Trophoblast cell (in vitro differentiated cells and primary cell): ENCODE data around the gene CAMK2B.

ENCODE experiments used
- DNase-seq, 2 donors: peaks; one replicate each; pipeline ENCODE4 v3.0.0-alpha.2; 2016
- H2AFZ ChIP-seq: 2 replicates; pipeline ENCODE4 v1.6.1; 2013; ENCODE audit warnings: low read length, moderate library complexity, mild to moderate bottlenecking; ENCODE audit not compliant: insufficient read depth, poor library complexity
- H2AK5ac ChIP-seq: 2 replicates; pipeline ENCODE4 v1.6.1; 2013; ENCODE audit warnings: mild to moderate bottlenecking, low read length
- H2BK120ac ChIP-seq: 2 replicates; pipeline ENCODE4 v1.6.1; 2013; ENCODE audit warnings: low read length, mild to moderate bottlenecking, moderate library complexity; ENCODE audit not compliant: insufficient read depth, poor library complexity
- H2BK12ac ChIP-seq: 2 replicates; pipeline ENCODE4 v1.6.1; 2013; ENCODE audit warnings: mild to moderate bottlenecking, low read length, moderate library complexity
- H2BK5ac ChIP-seq: 2 replicates; pipeline ENCODE4 v1.6.1; 2013; ENCODE audit warnings: low read length, low read depth, moderate library complexity, mild to moderate bottlenecking; ENCODE audit not compliant: poor library complexity
- H3K14ac ChIP-seq: 2 replicates; pipeline ENCODE4 v1.6.1; 2013; ENCODE audit warnings: mild to moderate bottlenecking, low read length
- H3K18ac ChIP-seq: 2 replicates; pipeline ENCODE4 v1.6.1; 2013; ENCODE audit warnings: mild to moderate bottlenecking, low read length
- H3K23ac ChIP-seq: 2 replicates; pipeline ENCODE4 v1.6.1; 2013; ENCODE audit warnings: low read length
- H3K27ac ChIP-seq: 2 replicates; pipeline ENCODE4 v1.5.1; 2013; ENCODE audit warnings: low read depth, mild to moderate bottlenecking, inconsistent platforms, low read length, moderate library complexity
- H3K27me3 ChIP-seq: 2 replicates; pipeline ENCODE4 v1.6.1; 2013; ENCODE audit warnings: inconsistent platforms, mild to moderate bottlenecking, low read length, moderate library complexity; ENCODE audit not compliant: insufficient read depth
- H3K36me3 ChIP-seq, 2 experiments: 1 replicate in 1 of 2; 2 replicates in 1 of 2; pipeline ENCODE4 v1.6.1; 2013; ENCODE audit warnings: low read length in 2 of 2, mild to moderate bottlenecking in 2 of 2, moderate library complexity in 1 of 2; ENCODE audit not compliant: insufficient read depth in 2 of 2, control insufficient read depth in 1 of 2
- H3K4ac ChIP-seq: 2 replicates; pipeline ENCODE4 v1.6.1; 2013; ENCODE audit warnings: low read depth, mild to moderate bottlenecking, low read length, moderate library complexity
- H3K4me1 ChIP-seq, 2 experiments: 1 replicate in 1 of 2; 2 replicates in 1 of 2; pipeline ENCODE4 v1.6.1; 2013; ENCODE audit warnings: low read length in 2 of 2, mild to moderate bottlenecking in 2 of 2, moderate library complexity in 1 of 2; ENCODE audit not compliant: insufficient read depth in 2 of 2, control insufficient read depth in 1 of 2
- H3K4me2 ChIP-seq: 2 replicates; pipeline ENCODE4 v1.6.1; 2013; ENCODE audit warnings: inconsistent platforms, mild to moderate bottlenecking, low read length, moderate library complexity
- H3K4me3 ChIP-seq: 2 replicates; pipeline ENCODE4 v1.5.1; 2013; ENCODE audit warnings: mild to moderate bottlenecking, low read depth, low read length, inconsistent platforms
- H3K79me1 ChIP-seq: one replicate; pipeline ENCODE4 v1.6.1; 2013; ENCODE audit warnings: low read length
- H3K79me2 ChIP-seq: 2 replicates; pipeline ENCODE4 v1.6.1; 2013; ENCODE audit warnings: low read length, mild to moderate bottlenecking; ENCODE audit not compliant: control insufficient read depth, insufficient read depth, poor library complexity
- H3K9ac ChIP-seq: 2 replicates; pipeline ENCODE4 v1.6.1; 2013; ENCODE audit warnings: mild to moderate bottlenecking, low read length
- H3K9me3 ChIP-seq: 2 replicates; pipeline ENCODE4 v1.6.1; 2013; ENCODE audit warnings: low read depth, mild to moderate bottlenecking, control low read depth, inconsistent platforms, low read length; ENCODE audit not compliant: insufficient read depth
- H4K12ac ChIP-seq: 2 replicates; pipeline ENCODE4 v1.6.1; 2013; ENCODE audit warnings: low read depth, mild to moderate bottlenecking, low read length, moderate library complexity
- H4K8ac ChIP-seq: 2 replicates; pipeline ENCODE4 v1.6.1; 2013; ENCODE audit warnings: low read depth, mild to moderate bottlenecking, low read length, moderate library complexity
- H4K91ac ChIP-seq: one replicate; pipeline ENCODE4 v1.6.1; 2013; ENCODE audit warnings: low read depth, mild to moderate bottlenecking, low read length, moderate library complexity
- WGBS: extraction: QIAGEN DNeasy Blood & Tissue Kit; methylation state at CpG from one replicate; pipeline ENCODE4 v1.1.7; 2013; ENCODE audit warnings: missing lambda C conversion rate; ENCODE audit not compliant: insufficient read length, insufficient coverage; ENCODE audit errors: extremely low coverage; 5-methylcytosine and 5-hydroxymethylcytosine counted together

Gene CAMK2B

GRCh38 chr7:44280993-44281721, 44.2 kb downstream of the CAMK2B start:
- H3K79me1 ChIP-seq: no peaks in the 10 kb centered on the region
- H3K23ac ChIP-seq: no peak overlapping the region
- no peak overlapping the region for H4K91ac ChIP-seq
- H3K4me3 ChIP-seq: no peak overlapping the region
- H3K9me3 ChIP-seq: peaks cover 2% of the 10 kb centered on the region
- H3K27me3 ChIP-seq: no peaks in the 10 kb centered on the region
- H3K4me2 ChIP-seq: no peak overlapping the region
- no peak overlapping the region for H3K9ac ChIP-seq
- no peak overlapping the region for H4K12ac ChIP-seq
- H3K4me1 ChIP-seq: no peaks in the 10 kb centered on the region
- H2BK12ac ChIP-seq: no peak overlapping the region
- H3K27ac ChIP-seq: no peak overlapping the region
- no peak overlapping the region for H3K14ac ChIP-seq
- no CpG with 5 or more reads among the region's 20 CpGs for WGBS
- H2BK120ac ChIP-seq: no peak overlapping the region
- H2BK5ac ChIP-seq: no peak overlapping the region
- H3K79me2 ChIP-seq: no peaks in the 10 kb centered on the region
- no peak overlapping the region for H4K8ac ChIP-seq
- H3K4ac ChIP-seq: no peak overlapping the region
- no peak overlapping the region for H3K18ac ChIP-seq
- no peaks in the 10 kb centered on the region for H3K36me3 ChIP-seq
- no peak overlapping the region for H2AK5ac ChIP-seq
- H2AFZ ChIP-seq: no peak overlapping the region
- no peak for DNase-seq

DNA sequence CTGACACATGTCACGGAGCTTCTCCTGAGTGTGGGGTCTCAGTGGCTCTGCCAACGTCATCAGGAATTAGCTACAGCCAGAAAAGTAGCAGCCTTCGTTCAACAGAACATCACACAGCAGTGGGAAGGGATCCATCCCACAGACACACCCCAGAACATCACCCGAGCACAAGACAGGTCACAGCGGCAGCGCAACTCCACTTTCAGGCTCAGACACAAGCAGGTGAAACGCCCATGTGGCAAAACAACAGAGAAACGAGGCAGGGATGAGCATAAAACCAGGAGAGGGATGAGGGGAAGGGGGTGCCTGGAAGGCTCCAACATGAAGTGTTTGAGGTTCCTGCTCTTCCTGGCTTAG, 44.8 kb downstream of the CAMK2B start:
- no peak overlapping the region for H2BK5ac ChIP-seq
- H3K36me3 ChIP-seq: no peaks in the 10 kb centered on the region
- no peaks in the 10 kb centered on the region for H3K27me3 ChIP-seq
- no peak overlapping the region for H3K4me2 ChIP-seq
- peaks cover 2% of the 10 kb centered on the region for H3K9me3 ChIP-seq
- no peak overlapping the region for H4K91ac ChIP-seq
- no peak overlapping the region for H4K8ac ChIP-seq
- no peak overlapping the region for H3K14ac ChIP-seq
- H3K27ac ChIP-seq: no peak overlapping the region
- H3K79me2 ChIP-seq: no peaks in the 10 kb centered on the region
- H2AFZ ChIP-seq: no peak overlapping the region
- H3K18ac ChIP-seq: no peak overlapping the region
- H3K79me1 ChIP-seq: no peaks in the 10 kb centered on the region
- H3K4me1 ChIP-seq: no peaks in the 10 kb centered on the region
- H3K9ac ChIP-seq: no peak overlapping the region
- no peak overlapping the region for H3K23ac ChIP-seq
- H2BK120ac ChIP-seq: no peak overlapping the region
- H2AK5ac ChIP-seq: no peak overlapping the region
- no peak overlapping the region for H3K4ac ChIP-seq
- H3K4me3 ChIP-seq: no peak overlapping the region
- H4K12ac ChIP-seq: no peak overlapping the region
- H2BK12ac ChIP-seq: no peak overlapping the region
- no CpG with 5 or more reads among the region's 8 CpGs for WGBS
- no peak for DNase-seq

DNA sequence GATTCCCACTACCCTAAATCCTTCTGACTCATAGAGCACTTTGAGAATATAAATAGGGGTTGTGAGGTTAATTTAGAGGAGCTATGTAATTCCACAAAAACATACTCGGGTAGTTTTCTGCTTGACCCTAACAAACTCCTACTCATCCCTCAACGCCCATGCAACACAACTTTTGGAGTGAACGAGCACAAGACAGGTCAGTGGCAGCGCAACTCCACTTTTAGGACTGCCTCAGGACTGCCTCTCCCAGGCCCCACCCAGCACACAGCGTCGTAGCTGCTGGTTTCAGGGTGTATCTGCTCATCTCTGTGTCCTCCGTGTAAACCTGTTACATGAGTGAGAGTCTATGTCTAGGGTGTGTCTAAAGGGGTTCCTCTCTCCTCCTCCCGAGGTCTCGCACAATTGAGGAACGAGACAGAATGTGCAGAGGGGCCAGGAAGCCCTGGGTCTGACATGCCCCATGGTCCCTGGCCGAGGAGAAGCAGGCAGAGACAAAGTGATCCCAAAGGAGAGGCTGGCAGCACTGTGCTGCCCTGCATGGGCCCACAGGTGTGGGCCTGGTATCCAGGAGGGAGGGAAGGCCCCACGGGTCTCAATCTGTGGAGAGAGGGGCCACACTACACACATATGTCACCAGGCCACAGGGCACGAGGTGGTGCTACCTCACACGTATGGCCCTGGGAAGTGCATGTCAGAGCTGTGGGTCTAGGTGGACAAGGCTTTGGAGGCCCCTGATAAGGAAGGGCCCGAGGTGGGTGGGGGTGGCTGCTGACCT, 45.5 kb downstream of the CAMK2B start:
- no peak overlapping the region for H3K4me3 ChIP-seq
- no peak overlapping the region for H3K9ac ChIP-seq

GRCh38 chr7:44279286-44279685, 46.1 kb downstream of the CAMK2B start:
- Histone ChIP-seq H4K91ac (no peak overlapping the region), H4K8ac (no peak overlapping the region), H3K14ac (no peak overlapping the region), H2BK5ac (no peak overlapping the region), H3K4me2 (no peak overlapping the region), H2AK5ac (no peak overlapping the region), H3K27ac (no peak overlapping the region), H3K36me3 (no peaks in the 10 kb centered on the region), H3K9me3 (peaks cover 2% of the 10 kb centered on the region), H2BK12ac (no peak overlapping the region), H4K12ac (no peak overlapping the region), H2BK120ac (no peak overlapping the region), H3K4me3 (no peak overlapping the region), H3K79me1 (no peaks in the 10 kb centered on the region), H2AFZ (no peak overlapping the region), H3K27me3 (no peaks in the 10 kb centered on the region), H3K4ac (no peak overlapping the region), H3K23ac (no peak overlapping the region), H3K79me2 (no peaks in the 10 kb centered on the region), H3K18ac (no peak overlapping the region), H3K4me1 (no peaks in the 10 kb centered on the region), H3K9ac (no peak overlapping the region)
- WGBS: no CpG with 5 or more reads among the region's 6 CpGs
- no peak for DNase-seq

More for the DNA sequence above, 45.5 kb downstream of the CAMK2B start:
- H3K79me2 ChIP-seq: no peaks in the 10 kb centered on the region
- no peak overlapping the region for H3K4ac ChIP-seq
- DNase-seq: no peak
- no peaks in the 10 kb centered on the region for H3K27me3 ChIP-seq
- no peak overlapping the region for H2BK12ac ChIP-seq
- no peaks in the 10 kb centered on the region for H3K36me3 ChIP-seq
- no peaks in the 10 kb centered on the region for H3K4me1 ChIP-seq
- H4K91ac ChIP-seq: no peak overlapping the region
- no peak overlapping the region for H4K12ac ChIP-seq
- no peak overlapping the region for H2AFZ ChIP-seq
- no peak overlapping the region for H4K8ac ChIP-seq
- H3K79me1 ChIP-seq: no peaks in the 10 kb centered on the region
- H2BK5ac ChIP-seq: no peak overlapping the region
- H2AK5ac ChIP-seq: no peak overlapping the region
- WGBS: no CpG with 5 or more reads among the region's 15 CpGs
- no peak overlapping the region for H3K4me2 ChIP-seq
- H2BK120ac ChIP-seq: no peak overlapping the region
- no peak overlapping the region for H3K14ac ChIP-seq
- H3K27ac ChIP-seq: no peak overlapping the region
- no peak overlapping the region for H3K23ac ChIP-seq
- H3K18ac ChIP-seq: no peak overlapping the region
- H3K9me3 ChIP-seq: peaks cover 2% of the 10 kb centered on the region
